ENCODE data around the gene DDX46. TPM values are rescaled to one million over a fixed set of nuclear protein-coding genes. Genes with fewer than 3 reads are reported as not detected.

Gene DDX46
- total and polyA plus RNA-seq, 2 of the 8 experiments (the other 6 are each of a cell fraction or from before 2014, with no cell fraction given), result 22.6 to 110 TPM

DNA sequence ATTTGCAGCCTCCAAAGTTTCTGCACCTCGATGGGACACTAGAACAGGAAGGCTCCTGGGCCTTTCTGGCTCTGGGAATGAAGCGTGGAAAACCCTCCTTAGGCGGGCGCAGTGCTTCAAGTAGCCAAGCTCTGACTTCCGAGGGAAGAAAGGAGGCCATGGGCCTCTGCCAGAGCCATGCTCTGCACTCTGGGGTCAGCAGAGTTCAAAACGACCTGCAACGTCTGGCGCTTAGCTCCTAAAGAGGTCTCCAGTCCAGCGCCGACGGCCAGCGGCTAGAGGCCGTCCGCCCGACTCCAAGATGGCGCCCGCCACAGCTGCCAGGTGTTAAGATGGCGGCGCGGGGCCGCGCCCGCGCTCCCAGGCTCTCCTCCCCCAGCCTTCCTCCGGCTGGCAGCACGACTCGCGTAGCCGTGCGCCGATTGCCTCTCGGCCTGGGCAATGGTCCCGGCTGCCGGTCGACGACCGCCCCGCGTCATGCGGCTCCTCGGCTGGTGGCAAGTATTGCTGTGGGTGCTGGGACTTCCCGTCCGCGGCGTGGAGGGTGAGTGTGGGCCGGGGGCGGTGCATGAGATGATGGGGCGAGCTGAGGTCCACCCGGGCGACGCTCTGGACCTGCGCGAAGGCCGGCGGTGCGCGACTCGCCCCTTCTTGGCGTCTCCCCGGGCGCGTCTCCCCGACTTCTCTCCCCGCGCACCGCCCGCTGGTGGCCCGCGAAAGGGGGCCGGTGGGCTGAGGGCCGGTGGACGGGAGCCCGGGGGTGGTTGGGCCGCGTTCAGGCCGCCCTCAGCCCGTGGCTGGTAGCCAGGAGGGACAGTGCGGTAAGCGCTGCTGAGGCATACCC, 115.6 kb downstream of the DDX46 start, which contains the start of gene TXNDC15:
TSS of gene TXNDC15 (plus strand) at position 385 of the 844 bp plus-strand sequence. CDS start at position 442, 57 bp downstream.
- H3K4me3 ChIP-seq (ENCODE audit: extremely low read depth in 1 of 4, insufficient read depth in 2 of 4, low read depth in 3 of 4, low read length in 4 of 4), result peak within 1 kb of the TSS; percentile 73 to 93 (median 78)
- TF ChIP-seq GABPA (IDR thresholded peaks at IDR 0.05; ENCODE audit: borderline replicate concordance, insufficient read depth, low read length), result no peak
- TF ChIP-seq CTBP2 (IDR thresholded peaks at IDR 0.05; ENCODE audit: borderline replicate concordance, insufficient read depth, insufficient read length, low read length), result no peak
- peak; percentile 97 for TF ChIP-seq KDM4A (IDR thresholded peaks at IDR 0.05; ENCODE audit: low read depth, low read length, severe bottlenecking)
- peak; percentile 100 for TF ChIP-seq YY1 (IDR thresholded peaks at IDR 0.05; ENCODE audit: low read depth, low read length)
- no peak for TF ChIP-seq JUND (IDR thresholded peaks at IDR 0.05; ENCODE audit: low read length)
- TF ChIP-seq SIRT6 (IDR thresholded peaks at IDR 0.05; ENCODE audit: low read length), result no peak
- TF ChIP-seq MAFK (IDR thresholded peaks at IDR 0.05; ENCODE audit: low read depth, low read length), result no peak
- TF ChIP-seq RAD21 (IDR thresholded peaks at IDR 0.05 in 1 of 2, conservative IDR thresholded peaks at IDR 0.05 in 1 of 2; ENCODE audit: low read depth in 2 of 2, low read length in 2 of 2), result no peak
- TF ChIP-seq RFX5 (IDR thresholded peaks at IDR 0.05; ENCODE audit: borderline replicate concordance, low read depth, low read length), result no peak
- no peak for TF ChIP-seq POU5F1 (IDR thresholded peaks at IDR 0.05; ENCODE audit: low read depth, low read length)

More for the DNA sequence above, 115.6 kb downstream of the DDX46 start, which contains the start of gene TXNDC15:
- 0 out of 2 replicates have a peak, but pooled peaks cover 3% of the 10 kb centered on the region for H3K79me1 ChIP-seq (ENCODE audit: low read depth, low read length)
- WGBS, 2 experiments (ENCODE audit: extremely low coverage in 1 of 2, insufficient coverage in 1 of 2, insufficient read length in 1 of 2, insufficient replicate concordance in 2 of 2, low coverage in 1 of 2, low lambda C conversion rate in 2 of 2, missing lambda C conversion rate in 1 of 2), result 3% methylated on average over 79 of the region's 79 CpGs; no CpG with 5 or more reads in 1 of the 2 experiments
- FAIRE-seq (no peak), DNase-seq (ENCODE audit: low read depth in 1 of 2, low spot score in 2 of 2) (peak; percentile 61 to 89)
- peak within 1 kb of the TSS; percentile 96 for H2AFZ ChIP-seq (ENCODE audit: low read length)
- H3K56ac ChIP-seq (replicated peaks; ENCODE audit: insufficient read length, low read depth, low read length), result peak within 1 kb of the TSS; percentile 99
- H3K4me2 ChIP-seq (ENCODE audit: insufficient read depth in 1 of 2, low read depth in 2 of 2, low read length in 2 of 2), result peak within 1 kb of the TSS; percentile 78 to 87
- H3K27ac ChIP-seq (ENCODE audit: low read depth, low read length), result peak within 1 kb of the TSS; percentile 79; the same call in 1 of the 2 replicates
- H3K23me2 ChIP-seq (ENCODE audit: low read depth, low read length), result peaks cover 9% of the 10 kb centered on the region
- no peak within 1 kb of the TSS; the same call in 1 of the 2 replicates for H2BK20ac ChIP-seq (ENCODE audit: low read length)
- H3K4me1 ChIP-seq (replicated peaks in 1 of 4; ENCODE audit: control insufficient read depth in 3 of 4, insufficient read depth in 4 of 4, low read length in 3 of 4), result peaks cover 0 to 12% (median 8%) of the 10 kb centered on the region in 4 experiments; a peak in 6 of 7 replicates
- H3K23ac ChIP-seq (ENCODE audit: insufficient read length), result no peak within 1 kb of the TSS
- peak within 1 kb of the TSS; percentile 98 for H3K18ac ChIP-seq (ENCODE audit: extremely low read depth, low read length)
- no peaks in the 10 kb centered on the region for H3K9me3 ChIP-seq (ENCODE audit: insufficient read depth in 2 of 2, low read depth in 1 of 2, low read length in 1 of 2)
- peak within 1 kb of the TSS; percentile 95 for H2BK5ac ChIP-seq (ENCODE audit: low read depth, low read length)
- no peak within 1 kb of the TSS for H3K14ac ChIP-seq (ENCODE audit: insufficient read length)
- H4K91ac ChIP-seq (replicated peaks; ENCODE audit: insufficient read length, low read length), result peak within 1 kb of the TSS; percentile 98
- POLR2A ChIA-PET (ENCODE audit: partially characterized antibody), result interaction anchor here (0.6 to 5.6 kb wide), 15 partner anchors 9 to 529 kb away, joined by 3 to 54 read pairs (median 4); partner anchors contain the start of genes C5orf24 and PCBD2
- H4K20me1 ChIP-seq (replicated peaks in 1 of 2; ENCODE audit: control insufficient read depth in 1 of 2, insufficient read depth in 2 of 2, low read length in 2 of 2), result no peaks in the 10 kb centered on the region
- peak within 1 kb of the TSS; percentile 99 for H4K8ac ChIP-seq (ENCODE audit: extremely low read depth, insufficient read depth, low read length)
- CTCF ChIA-PET (ENCODE audit: partially characterized antibody), result interaction anchor here (0.6 to 1.2 kb wide), 4 partner anchors 10 to 36 kb away, joined by 3 to 6 read pairs (median 3); no protein-coding TSS in a partner anchor
- H3K27me3 ChIP-seq (replicated peaks in 1 of 4; ENCODE audit: control insufficient read depth in 3 of 4, extremely low read depth in 1 of 4, insufficient read depth in 3 of 4, low read length in 3 of 4), result no peaks in the 10 kb centered on the region
- peak within 1 kb of the TSS; percentile 79 to 90 (median 86) for H3K9ac ChIP-seq (replicated peaks in 1 of 4; ENCODE audit: extremely low read depth in 1 of 4, low read depth in 3 of 4, low read length in 3 of 4)
- no peak within 1 kb of the TSS for H2AK5ac ChIP-seq (ENCODE audit: low read depth, low read length)
- H2BK120ac ChIP-seq (replicated peaks; ENCODE audit: low read depth, low read length), result peak within 1 kb of the TSS; percentile 89
- H2BK15ac ChIP-seq (ENCODE audit: low read length), result peak within 1 kb of the TSS; percentile 92; the same call in 1 of the 2 replicates
- peak within 1 kb of the TSS; percentile 97 for H4K5ac ChIP-seq (ENCODE audit: insufficient read length, low read depth, low read length)
- peak within 1 kb of the TSS; percentile 73 for H3K4ac ChIP-seq (replicated peaks; ENCODE audit: insufficient read length, low read depth, low read length)
- no peaks in the 10 kb centered on the region for H3K36me3 ChIP-seq (ENCODE audit: control insufficient read depth in 2 of 4, insufficient read depth in 4 of 4, low read length in 3 of 4)
- peak within 1 kb of the TSS; percentile 75; the same call in 1 of the 2 replicates for H2BK12ac ChIP-seq (ENCODE audit: low read depth, low read length)
- no peaks in the 10 kb centered on the region; a peak in 2 of 4 replicates for H3K79me2 ChIP-seq (ENCODE audit: control insufficient read depth in 1 of 2, insufficient read depth in 2 of 2, low read length in 2 of 2)
